ENCODE results near the gene ADCY1.

- TF ChIP-seq CTCF (IDR thresholded peaks at IDR 0.05) (no peak), POLR2A (IDR thresholded peaks at IDR 0.05) (no peak)
These were observed 67.9 kb downstream of the ADCY1 start for GRCh38 chr7:45642044-45642443.
